GM12892 (cell line): ENCODE data around the gene HACD2.
A peak's percentile ranks its signal among the peaks of the same experiment; 100 is the strongest.

ENCODE experiments used
- DNase-seq: peaks from one replicate; pipeline ENCODE4 v3.0.0; 2011; ENCODE audit not compliant: insufficient read length
- FAIRE-seq: peaks from 2 replicates; lab custom pipeline; 2011; peaks lifted over from hg19 to GRCh38; lab: Jason Lieb, UNC
- POLR2A ChIP-seq: IDR thresholded peaks from 2 replicates; pipeline ENCODE4 v1.6.1; 2011; ENCODE audit warnings: low read depth, low read length, control low read depth
- POLR2AphosphoS5 ChIP-seq: IDR thresholded peaks from 2 replicates; pipeline ENCODE4 v1.6.1; 2011; ENCODE audit warnings: low read depth, low read length, control low read depth
- TAF1 ChIP-seq: IDR thresholded peaks from 2 replicates; pipeline ENCODE4 v1.6.1; 2011; ENCODE audit warnings: low read depth, mild to moderate bottlenecking, control low read depth, low read length, borderline replicate concordance

HACD2 gene

DNA sequence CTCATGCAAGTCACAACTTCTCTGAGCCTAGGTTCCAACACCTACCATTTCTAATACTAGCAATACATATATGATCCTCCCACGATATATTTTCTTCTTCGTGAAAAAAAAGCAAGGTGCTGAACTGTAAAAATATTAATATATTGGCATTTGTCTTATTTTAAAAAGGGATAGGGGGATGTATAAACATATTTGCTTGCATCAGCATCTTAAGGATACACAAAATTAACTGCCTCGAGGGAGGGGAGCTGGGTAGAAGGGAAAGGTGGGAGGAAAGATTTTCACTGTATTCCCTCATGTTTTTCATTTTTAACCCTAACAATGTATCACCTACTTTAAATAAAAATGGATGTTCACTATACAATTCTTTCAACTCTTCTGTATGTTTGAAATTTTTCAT, 1.3 kb downstream of the HACD2 start:
- FAIRE-seq, result no peak
- TF ChIP-seq POLR2A, result no peak
- no peak for TF ChIP-seq TAF1
- no peak for TF ChIP-seq POLR2AphosphoS5

DNA sequence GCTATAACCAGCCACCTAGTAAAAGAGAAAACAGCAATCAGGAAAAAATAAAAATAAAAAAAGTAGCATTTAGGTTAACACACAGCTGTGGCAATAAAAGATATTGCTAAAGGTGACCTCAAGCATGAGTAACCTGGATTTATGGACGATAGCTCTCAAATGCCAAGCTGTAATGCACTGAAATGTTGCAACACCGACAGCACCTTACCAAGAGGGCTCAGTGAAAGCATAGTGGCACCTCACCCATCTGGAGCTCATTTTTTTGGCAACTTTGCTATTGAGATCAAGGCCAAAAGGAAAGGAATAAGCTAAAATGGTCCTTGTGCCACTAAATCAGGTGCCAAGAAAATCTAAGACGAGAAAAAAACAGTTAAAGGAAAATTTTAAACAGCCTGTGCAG, 2.5 kb downstream of the HACD2 start:
- DNase-seq (no peak), FAIRE-seq (no peak)
- no peak for TF ChIP-seq POLR2AphosphoS5
- TF ChIP-seq TAF1, result no peak
- no peak for TF ChIP-seq POLR2A

More for the DNA sequence above, 1.3 kb downstream of the HACD2 start:
- DNase-seq, result no peak

DNA sequence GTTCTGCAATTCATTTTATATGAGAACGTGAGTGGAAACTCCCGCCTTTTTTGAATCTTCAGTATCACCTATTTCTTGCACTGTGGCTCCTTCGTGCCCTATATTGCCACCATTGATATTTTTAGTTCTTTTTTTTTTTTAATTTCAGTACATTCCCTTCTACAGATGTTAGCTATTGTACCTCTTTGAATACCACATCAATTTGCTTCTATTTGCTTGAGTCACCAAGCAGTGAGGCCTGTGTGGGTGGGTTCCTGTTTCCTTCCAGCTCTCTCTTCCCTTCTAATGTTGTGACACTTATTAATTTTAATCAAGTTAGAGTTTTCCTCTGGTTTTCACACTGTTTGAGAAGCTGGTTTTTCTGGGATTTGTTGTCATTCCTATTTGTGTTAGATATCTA, 8.7 kb downstream of the HACD2 start:
- FAIRE-seq (peak; percentile 58), DNase-seq (no peak)
- no peak for TF ChIP-seq POLR2A
- TF ChIP-seq TAF1, result no peak
- no peak for TF ChIP-seq POLR2AphosphoS5

DNA sequence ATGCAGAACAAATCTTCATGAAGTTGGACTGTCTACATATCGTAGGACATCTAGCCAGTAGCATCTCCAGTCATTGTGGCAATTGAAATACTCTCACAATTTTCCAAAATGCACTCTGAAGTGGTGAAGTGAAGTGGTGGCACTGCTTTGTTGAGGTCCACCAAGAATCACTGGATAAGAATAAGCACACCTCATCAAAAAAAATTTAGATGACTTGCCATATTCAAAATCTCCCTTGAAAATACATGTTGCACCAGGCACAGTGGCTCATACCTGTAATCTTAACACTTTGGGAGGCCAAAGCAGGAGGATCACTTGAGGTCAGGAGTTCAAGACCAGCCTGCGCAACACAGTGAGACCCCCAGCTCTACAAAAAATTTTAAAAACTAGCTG, 12.9 kb downstream of the HACD2 start:
- TF ChIP-seq POLR2AphosphoS5 (no peak), TAF1 (no peak), POLR2A (no peak)
- no peak for DNase-seq
- FAIRE-seq, result no peak

DNA sequence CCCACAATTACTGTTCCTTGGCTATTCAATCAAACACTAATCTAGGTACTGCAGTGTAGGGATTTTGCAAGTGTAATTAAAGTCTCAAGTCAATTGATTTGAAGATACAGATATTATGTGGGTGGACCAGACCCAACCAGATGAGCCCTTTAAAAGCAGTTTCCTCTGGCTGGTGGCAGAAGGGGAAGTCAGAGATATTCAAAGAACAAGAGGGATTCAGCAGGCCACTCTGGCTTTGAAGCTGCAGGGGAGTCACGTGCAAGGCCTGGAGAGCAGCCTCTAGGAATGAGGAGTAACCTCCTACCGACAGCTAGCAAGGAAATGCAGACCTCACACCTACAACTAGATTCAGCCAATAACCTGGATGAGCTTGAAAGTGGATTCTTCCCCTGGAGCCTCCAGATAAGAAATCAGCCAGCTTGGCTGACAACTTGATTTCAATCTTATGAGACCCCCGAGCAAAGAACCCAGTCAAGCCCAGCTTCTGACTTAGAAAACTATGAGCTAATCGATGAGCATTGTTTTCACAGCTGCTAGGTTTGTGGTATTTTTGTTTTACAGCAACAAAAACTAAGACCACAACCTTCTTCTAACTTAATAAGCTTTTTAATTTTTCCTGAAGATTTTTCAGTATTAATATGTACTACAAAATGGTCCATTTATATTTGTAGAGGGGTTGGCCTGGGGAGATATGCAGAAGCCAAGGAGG, 13.4 kb downstream of the HACD2 start:
- no peak for DNase-seq
- TF ChIP-seq POLR2AphosphoS5 (no peak), POLR2A (no peak), TAF1 (no peak)
- FAIRE-seq, result no peak

DNA sequence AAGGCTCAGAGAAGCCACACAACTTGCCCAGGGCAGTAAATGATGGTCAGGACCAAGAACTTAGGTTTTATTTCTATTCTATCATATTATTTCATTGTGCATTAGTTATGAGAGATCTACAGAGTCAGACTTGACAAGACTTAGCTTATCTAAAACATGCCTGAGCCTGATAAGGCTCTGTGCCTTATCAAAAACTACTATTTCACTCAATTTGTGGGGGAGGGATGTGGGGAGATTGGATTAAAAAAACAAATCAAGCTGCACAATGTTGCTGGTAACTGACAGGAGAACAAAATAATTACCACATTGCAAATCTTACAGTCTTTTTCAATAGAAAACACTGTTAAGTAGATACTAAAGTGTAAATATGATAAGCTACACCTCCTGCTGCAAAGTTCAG, 16.0 kb downstream of the HACD2 start:
- no peak for TF ChIP-seq POLR2AphosphoS5
- DNase-seq (no peak), FAIRE-seq (no peak)

DNA sequence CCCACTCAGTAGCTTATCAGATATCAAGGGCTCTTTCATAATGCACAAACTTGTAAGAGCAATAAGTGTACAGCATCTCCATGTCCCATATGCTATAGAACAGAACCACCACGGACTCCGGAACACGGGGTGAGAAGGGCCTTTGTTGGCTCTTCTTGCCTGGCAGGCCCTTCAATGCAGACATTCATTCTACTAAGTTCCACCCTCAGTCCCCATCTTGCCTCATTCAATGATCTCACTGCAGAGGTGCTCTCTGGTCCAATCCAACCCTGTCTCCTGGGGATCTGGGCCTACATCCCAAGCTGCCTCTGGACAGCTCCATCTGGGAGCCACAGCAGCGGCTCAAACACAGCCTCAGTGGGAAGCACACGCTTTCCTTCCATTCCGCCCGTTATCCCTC, 16.8 kb downstream of the HACD2 start:
- DNase-seq (no peak), FAIRE-seq (no peak)
- TF ChIP-seq POLR2A (no peak), POLR2AphosphoS5 (no peak), TAF1 (no peak)

DNA sequence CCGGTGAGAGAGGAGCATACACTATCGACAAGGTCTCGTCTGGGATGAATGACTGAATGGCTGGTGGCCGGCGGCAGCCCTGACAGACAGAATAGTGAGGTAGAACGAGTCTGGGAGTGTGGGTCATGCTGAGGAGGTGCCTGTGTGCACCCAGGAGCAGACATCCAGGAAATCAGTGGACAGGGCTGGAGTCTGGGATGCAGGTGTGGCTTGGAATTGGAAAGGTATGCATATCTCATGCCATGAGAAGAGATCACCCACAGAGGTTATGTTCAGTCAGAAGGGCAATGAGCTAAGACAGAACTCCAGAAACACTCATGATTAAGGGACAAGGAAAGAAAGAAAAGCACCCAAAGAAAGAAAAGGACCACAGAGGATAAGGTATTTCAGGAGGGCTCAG, 20.8 kb downstream of the HACD2 start:
- FAIRE-seq (no peak), DNase-seq (no peak)
- no peak for TF ChIP-seq TAF1
- no peak for TF ChIP-seq POLR2A

DNA sequence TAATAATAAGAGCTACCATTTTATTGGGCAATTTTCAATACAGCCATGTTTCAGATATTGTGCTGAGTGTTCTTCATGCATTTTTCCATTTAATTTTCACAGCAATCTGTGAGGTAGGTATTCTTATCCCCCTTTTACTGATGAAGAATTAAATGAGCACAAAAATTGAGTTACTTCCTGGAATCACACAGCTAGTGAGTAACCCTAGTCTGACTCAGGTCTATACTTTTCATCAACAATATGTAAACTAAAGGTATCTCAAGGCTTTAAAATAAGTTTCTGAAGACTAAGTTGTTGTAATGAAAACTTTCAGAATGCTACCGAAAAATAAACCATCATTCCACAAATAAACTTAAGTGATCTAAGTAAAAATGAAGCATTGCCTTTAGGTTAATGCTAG, 22.3 kb downstream of the HACD2 start:
- DNase-seq, result no peak

DNA sequence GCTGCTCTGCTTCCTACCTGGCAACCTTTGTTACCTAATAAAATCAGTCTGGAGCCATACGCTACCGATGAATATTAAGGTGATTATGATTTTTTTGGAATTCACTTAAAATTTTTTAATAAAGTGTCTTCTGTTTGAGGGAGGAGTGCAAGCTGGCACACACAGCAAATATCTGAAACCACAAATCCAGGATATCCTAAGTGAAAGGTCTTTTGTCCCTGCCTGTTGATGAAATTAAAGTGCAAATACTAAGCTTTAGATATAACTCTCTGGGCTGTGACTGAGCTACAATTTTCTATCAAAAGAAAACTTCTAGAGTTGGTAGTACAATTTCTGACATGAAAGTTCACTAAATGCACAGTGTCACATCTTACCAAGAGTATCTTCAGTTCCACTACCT, 23.7 kb downstream of the HACD2 start:
- TF ChIP-seq POLR2A (no peak), TAF1 (no peak), POLR2AphosphoS5 (no peak)
- no peak for FAIRE-seq

More for the DNA sequence above, 22.3 kb downstream of the HACD2 start:
- no peak for TF ChIP-seq POLR2A
- no peak for FAIRE-seq

DNA sequence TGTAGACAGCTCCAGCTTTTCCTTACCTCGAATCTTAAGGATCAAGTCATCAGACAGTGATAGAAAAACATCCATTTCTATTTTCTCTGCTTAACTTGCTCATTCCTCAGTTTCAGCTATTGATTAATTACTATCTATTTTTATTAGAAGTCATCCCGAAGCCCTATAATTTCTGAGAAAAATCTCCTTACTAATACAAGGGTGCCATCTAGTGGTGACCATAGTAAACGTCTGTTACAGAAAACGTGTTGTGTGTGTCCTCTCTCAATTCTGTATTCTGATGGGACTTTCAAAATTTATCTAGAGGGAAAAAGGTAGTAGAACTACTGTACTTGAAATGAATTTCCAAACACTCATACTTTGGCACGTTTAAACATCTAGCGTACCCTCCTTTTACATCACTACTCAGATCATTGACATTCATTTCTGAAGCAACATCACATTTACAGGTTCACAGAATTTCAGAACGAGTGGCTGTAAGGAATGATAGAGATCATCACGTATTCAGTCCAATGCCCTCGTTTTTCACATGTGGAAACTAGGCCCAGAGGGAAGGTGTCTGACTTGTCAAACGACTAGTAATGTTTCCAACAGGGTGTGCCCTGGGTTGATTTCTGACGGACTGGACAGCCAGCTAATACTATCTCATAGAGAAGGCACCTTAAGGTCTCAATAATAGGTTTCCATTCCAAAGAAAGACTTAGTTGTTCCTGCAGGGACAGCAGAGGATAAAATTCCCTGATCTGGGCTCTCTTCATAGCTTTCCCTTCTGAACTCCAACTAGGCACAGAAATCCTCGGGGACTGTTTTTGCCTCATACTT, 25.6 kb downstream of the HACD2 start:
- DNase-seq (no peak), FAIRE-seq (peak; percentile 81)
- TF ChIP-seq POLR2AphosphoS5, result no peak
- TF ChIP-seq POLR2A, result no peak
- no peak for TF ChIP-seq TAF1

More for the DNA sequence above, 23.7 kb downstream of the HACD2 start:
- DNase-seq, result no peak

DNA sequence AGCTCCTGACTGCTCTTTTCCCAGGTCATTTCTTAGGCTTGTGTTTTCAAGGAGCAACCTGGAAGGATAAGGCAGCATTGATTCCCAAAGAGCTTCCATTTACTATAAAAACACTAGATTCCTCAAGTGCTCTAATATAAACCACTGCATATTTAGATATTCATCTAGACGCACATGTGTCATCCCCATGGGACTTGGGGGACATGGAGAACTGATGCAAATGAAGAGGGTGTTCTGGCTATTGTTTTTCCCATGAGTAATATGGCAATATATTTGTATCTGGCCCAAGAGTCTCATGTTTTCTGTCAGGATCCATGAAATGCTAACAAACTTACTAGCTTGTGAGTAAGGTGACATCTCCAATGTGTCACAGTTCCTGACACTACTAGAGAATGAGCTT, 31.3 kb downstream of the HACD2 start:
- DNase-seq (no peak), FAIRE-seq (no peak)
- no peak for TF ChIP-seq TAF1

DNA sequence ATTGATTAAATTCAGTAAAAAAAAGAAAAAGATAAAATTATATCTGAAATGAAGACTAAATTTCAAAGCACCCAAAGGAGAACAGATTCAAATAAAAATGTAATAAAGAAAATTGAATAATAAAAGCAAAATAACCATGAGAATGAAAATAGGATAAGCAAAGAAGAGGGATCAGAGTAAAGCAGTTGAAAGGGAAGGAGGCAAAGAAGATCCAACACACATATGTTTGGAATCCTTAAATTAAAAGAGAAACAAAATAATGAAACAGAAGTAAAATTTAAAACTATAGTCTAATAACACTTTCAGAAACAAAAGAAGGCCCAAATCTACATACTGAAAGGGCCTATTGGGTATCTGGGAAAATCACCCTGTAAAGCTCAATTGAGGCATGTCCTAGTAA, 32.1 kb downstream of the HACD2 start:
- no peak for TF ChIP-seq POLR2A
- no peak for TF ChIP-seq POLR2AphosphoS5
- no peak for TF ChIP-seq TAF1
- DNase-seq (no peak), FAIRE-seq (no peak)
